Breast epithelium (tissue), 3 donors: ENCODE data around the gene TEKT1.

Source experiments
- POLR2A ChIP-seq: fragments of 450-650 bp; IDR thresholded peaks from one replicate; pipeline ENCODE4 v1.6.1; 2016; ENCODE audit warnings: antibody characterized with exemption, mild to moderate bottlenecking, moderate library complexity
- TF ChIP-seq, protein P1 (sequence below), 3 donors: fragments of 450-650 bp; IDR thresholded peaks; one replicate each; pipeline ENCODE4 v1.5.1; 2016 to 2017; ENCODE audit warnings: antibody characterized with exemption in 3 of 3, mild to moderate bottlenecking in 3 of 3, moderate library complexity in 3 of 3

- TF ChIP-seq, protein P1, sequence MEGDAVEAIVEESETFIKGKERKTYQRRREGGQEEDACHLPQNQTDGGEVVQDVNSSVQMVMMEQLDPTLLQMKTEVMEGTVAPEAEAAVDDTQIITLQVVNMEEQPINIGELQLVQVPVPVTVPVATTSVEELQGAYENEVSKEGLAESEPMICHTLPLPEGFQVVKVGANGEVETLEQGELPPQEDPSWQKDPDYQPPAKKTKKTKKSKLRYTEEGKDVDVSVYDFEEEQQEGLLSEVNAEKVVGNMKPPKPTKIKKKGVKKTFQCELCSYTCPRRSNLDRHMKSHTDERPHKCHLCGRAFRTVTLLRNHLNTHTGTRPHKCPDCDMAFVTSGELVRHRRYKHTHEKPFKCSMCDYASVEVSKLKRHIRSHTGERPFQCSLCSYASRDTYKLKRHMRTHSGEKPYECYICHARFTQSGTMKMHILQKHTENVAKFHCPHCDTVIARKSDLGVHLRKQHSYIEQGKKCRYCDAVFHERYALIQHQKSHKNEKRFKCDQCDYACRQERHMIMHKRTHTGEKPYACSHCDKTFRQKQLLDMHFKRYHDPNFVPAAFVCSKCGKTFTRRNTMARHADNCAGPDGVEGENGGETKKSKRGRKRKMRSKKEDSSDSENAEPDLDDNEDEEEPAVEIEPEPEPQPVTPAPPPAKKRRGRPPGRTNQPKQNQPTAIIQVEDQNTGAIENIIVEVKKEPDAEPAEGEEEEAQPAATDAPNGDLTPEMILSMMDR (IDR thresholded peaks at IDR 0.05), result no peak
- no peak for TF ChIP-seq POLR2A
These were observed 75.8 kb downstream of the TEKT1 start, which contains the start of gene XAF1 for GRCh38 chr17:6755731-6756184.
